Measurements from ENCODE around the gene DTX3. TPM values are rescaled to one million over a fixed set of nuclear protein-coding genes. Genes with fewer than 3 reads are reported as not detected.

Gene DTX3
- 0.37 TPM for total RNA-seq (2021; ENCODE audit: unreplicated experiment)
- polyA plus RNA-seq (2012) = not detected in 2 replicates
- Bru-seq, nascent RNA = percentile 12 among the genes with signal in this experiment
- BruChase-seq, experiment 1, labeled RNA remaining after a 6-hour chase = percentile 11 among the genes with signal in this experiment
- percentile 21 among the genes with signal in this experiment for BruChase-seq, experiment 2, labeled RNA remaining after a 2-hour chase
- long read RNA-seq = 0 reads

- no peak within 1 kb of the TSS for H2AFZ ChIP-seq (ENCODE audit: low read depth, low read length, poor library complexity, severe bottlenecking)
- peaks cover 2 to 6% of the 10 kb centered on the region in 2 experiments; a peak in 2 of 4 replicates for H3K4me1 ChIP-seq (ENCODE audit: control insufficient read depth in 1 of 2, insufficient read depth in 2 of 2, low read length in 2 of 2)
- intact Hi-C loops (cut with micrococcal nuclease) = no loop called here
- H3K4me2 ChIP-seq (ENCODE audit: low read length) = no peak within 1 kb of the TSS
- ChIA-PET POLR2A (no interaction called here), RAD21 (ENCODE audit: low non-redundant PET in 1 of 2, low total read pairs in 2 of 2, uncharacterized antibody in 2 of 2, unreplicated experiment in 2 of 2) (no interaction called here), CTCF (interaction anchor here (1.7 kb wide), 1 partner anchor 21 kb away, joined by 5 read pairs; no protein-coding TSS in a partner anchor)
- H3K9me3 ChIP-seq (ENCODE audit: control insufficient read depth in 1 of 2, insufficient read depth in 1 of 2, low read depth in 1 of 2, low read length in 2 of 2) = no peaks in the 10 kb centered on the region
- H3K27ac ChIP-seq (ENCODE audit: low read depth, low read length) = no peak within 1 kb of the TSS
- no peaks in the 10 kb centered on the region for H4K20me1 ChIP-seq (ENCODE audit: insufficient read depth)
- no peaks in the 10 kb centered on the region for H3K79me2 ChIP-seq (ENCODE audit: insufficient read depth, low read length)
- no peak for DNase-seq (ENCODE audit: low read depth, low spot score)
- H3K4me3 ChIP-seq (replicated peaks in 1 of 2; ENCODE audit: low read depth in 1 of 2, low read length in 2 of 2) = no peak within 1 kb of the TSS
- no peak for ATAC-seq
- no peak within 1 kb of the TSS for H3K9ac ChIP-seq (ENCODE audit: low read length)
- no TSS peak for BruUV-seq (replicated peaks)
- H3K9me2 ChIP-seq (ENCODE audit: insufficient read depth) = no peaks in the 10 kb centered on the region
- H3K27me3 ChIP-seq (ENCODE audit: insufficient read depth, low read length) = no peaks in the 10 kb centered on the region
- TF ChIP-seq ZFX (IDR thresholded peaks at IDR 0.05) (no peak), ZNF274 (IDR thresholded peaks at IDR 0.05; ENCODE audit: low read depth, low read length) (no peak), TCF7L2 (IDR thresholded peaks at IDR 0.05; ENCODE audit: borderline replicate concordance, extremely low read depth, insufficient read depth, insufficient read length) (no peak), YY1 (IDR thresholded peaks at IDR 0.05; ENCODE audit: extremely low read depth, insufficient replicate concordance, low read depth, low read length) (no peak), FOSL1 (IDR thresholded peaks at IDR 0.05; ENCODE audit: low read depth) (no peak), RAD21 (IDR thresholded peaks at IDR 0.05; ENCODE audit: low read depth) (no peak), CBX3 (IDR thresholded peaks at IDR 0.05; ENCODE audit: low read depth) (no peak), MAX (IDR thresholded peaks at IDR 0.05) (no peak), CEBPB (IDR thresholded peaks at IDR 0.05; ENCODE audit: low read depth) (no peak), SRF (IDR thresholded peaks at IDR 0.05; ENCODE audit: low read depth) (no peak), SP1 (IDR thresholded peaks at IDR 0.05; ENCODE audit: low read depth) (no peak), CTCF (IDR thresholded peaks at IDR 0.05 in 2 of 3, conservative IDR thresholded peaks at IDR 0.05 in 1 of 3; ENCODE audit: borderline replicate concordance in 1 of 3, insufficient read depth in 1 of 3, low read depth in 2 of 3, low read length in 2 of 3) (no peak), POLR2A (IDR thresholded peaks at IDR 0.05; ENCODE audit: borderline replicate concordance, extremely low read depth, insufficient read depth, insufficient read length) (no peak), POLR2AphosphoS5 (IDR thresholded peaks at IDR 0.05; ENCODE audit: low read depth, low read length) (no peak)
- H3K36me3 ChIP-seq (ENCODE audit: control insufficient read depth in 1 of 2, insufficient read depth in 2 of 2, low read length in 2 of 2) = peaks cover 8 to 12% of the 10 kb centered on the region in 2 experiments; a peak in 2 of 4 replicates
Observed at GRCh38 chr12:57604454-57604991, at the start of gene DTX3. Gene DTX3, plus strand, starts transcription at chr12:57604824. Its CDS starts 1,694 bp downstream, at chr12:57606518.

Measured in HCT116 (cell line).